ENCODE data around the gene PHLDA1.

Gene PHLDA1

GRCh38 chr12:76073561-76073960 is 42.0 kb upstream of the PHLDA1 start:
- TF ChIP-seq ZFX (IDR thresholded peaks at IDR 0.05) (no peak), CTCF (conservative IDR thresholded peaks at IDR 0.05) (no peak)
- no peak overlapping the region for H3K27ac ChIP-seq

GRCh38 chr12:76072568-76072967 is 41.0 kb upstream of the PHLDA1 start:
- TF ChIP-seq ZFX (IDR thresholded peaks at IDR 0.05) (no peak), CTCF (conservative IDR thresholded peaks at IDR 0.05) (no peak)
- H3K27ac ChIP-seq = no peak overlapping the region

GRCh38 chr12:76069339-76069738 is 37.8 kb upstream of the PHLDA1 start:
- TF ChIP-seq CTCF (conservative IDR thresholded peaks at IDR 0.05) (no peak), ZFX (IDR thresholded peaks at IDR 0.05) (no peak)
- H3K27ac ChIP-seq = no peak overlapping the region

GRCh38 chr12:76065917-76066316 is 34.3 kb upstream of the PHLDA1 start:
- no peak for TF ChIP-seq ZFX (IDR thresholded peaks at IDR 0.05)
- no peak overlapping the region for H3K27ac ChIP-seq

GRCh38 chr12:76064904-76065303 is 33.3 kb upstream of the PHLDA1 start:
- TF ChIP-seq CTCF (conservative IDR thresholded peaks at IDR 0.05) = no peak
- no peak for TF ChIP-seq ZFX (IDR thresholded peaks at IDR 0.05)
- H3K27ac ChIP-seq = no peak overlapping the region

DNA sequence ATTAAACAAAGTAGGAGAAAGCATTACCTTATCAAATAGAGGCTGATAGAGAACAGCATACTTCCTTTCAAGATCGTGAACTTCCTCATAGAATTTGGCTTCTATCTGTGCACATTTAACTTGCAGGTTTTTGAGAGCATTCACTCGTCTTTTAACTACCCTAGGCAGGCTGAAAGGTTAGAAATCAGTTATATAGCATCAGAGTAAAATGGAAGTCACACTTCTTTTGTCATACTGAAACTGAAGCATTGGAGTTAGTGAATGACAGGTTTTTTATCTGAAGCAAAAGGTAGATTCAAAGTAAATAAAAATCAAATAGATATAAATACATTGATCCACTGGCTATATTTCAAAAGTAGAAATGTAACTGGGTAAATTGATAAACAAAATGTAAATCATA is 28.5 kb upstream of the PHLDA1 start:
- no peak overlapping the region for H3K27ac ChIP-seq
- TF ChIP-seq CTCF (conservative IDR thresholded peaks at IDR 0.05) (no peak), ZFX (IDR thresholded peaks at IDR 0.05) (no peak)

DNA sequence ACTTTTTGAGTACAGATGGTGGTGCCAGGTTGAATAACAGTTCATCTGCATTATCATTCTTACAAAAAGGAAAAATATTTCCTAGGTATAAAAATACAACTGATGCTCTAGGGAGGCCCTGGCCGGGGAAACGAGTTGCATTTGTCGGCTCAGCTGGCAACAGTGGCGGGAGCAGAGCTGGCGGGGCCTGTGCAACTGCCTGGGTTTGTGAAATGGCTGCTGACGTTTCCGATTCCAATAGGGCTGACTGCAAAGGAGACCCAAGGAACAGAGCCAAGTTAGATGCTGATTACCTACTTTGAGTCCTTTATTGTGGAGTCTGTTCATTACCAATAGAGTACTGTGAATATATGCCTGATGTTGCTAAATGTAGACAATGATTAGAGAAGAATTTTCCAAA is 25.8 kb upstream of the PHLDA1 start:
- no peak for TF ChIP-seq ZFX (IDR thresholded peaks at IDR 0.05)
- no peak for TF ChIP-seq CTCF (conservative IDR thresholded peaks at IDR 0.05)
- H3K27ac ChIP-seq = no peak overlapping the region

DNA sequence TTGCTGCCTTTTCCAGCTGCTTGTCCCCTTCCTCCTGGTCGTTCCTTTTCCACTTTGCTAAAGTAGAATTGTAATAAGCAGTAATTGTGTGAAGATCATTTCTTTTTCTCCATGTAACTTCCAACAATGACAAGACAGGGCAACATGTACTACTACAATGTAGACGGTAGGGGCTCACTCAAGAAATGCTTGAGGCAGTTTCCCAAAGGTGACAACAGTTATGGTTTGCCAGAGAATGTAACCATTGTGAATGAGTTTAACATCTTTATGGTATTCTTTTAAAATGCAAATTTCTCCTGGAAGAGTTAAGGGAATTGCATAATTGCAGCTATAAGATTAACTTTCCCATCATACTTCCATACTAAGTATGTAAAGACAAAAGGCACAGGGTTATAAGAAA is 23.8 kb upstream of the PHLDA1 start:
- TF ChIP-seq CTCF (conservative IDR thresholded peaks at IDR 0.05) = no peak
- no peak for TF ChIP-seq ZFX (IDR thresholded peaks at IDR 0.05)
- no peak overlapping the region for H3K27ac ChIP-seq
